Epidermal melanocyte (primary cell): Measurements from ENCODE around the gene MEIOSIN.

Experiments
- DNase-seq: peaks from one replicate; pipeline ENCODE4 v3.0.0; 2011; ENCODE audit warnings: low spot score; ENCODE audit not compliant: insufficient read length

MEIOSIN gene

GRCh38 chr19:45764945-45765701 lies 31.9 kb downstream of the MEIOSIN start:
- no peak for DNase-seq

- no peak for DNase-seq
Measured at GRCh38 chr19:45765702-45766295, 32.6 kb downstream of the MEIOSIN start.

- no peak for DNase-seq
Measured at GRCh38 chr19:45766296-45766868, 33.1 kb downstream of the MEIOSIN start.

GRCh38 chr19:45766869-45767346 lies 33.7 kb downstream of the MEIOSIN start:
- DNase-seq, result no peak

- no peak for DNase-seq
Measured at GRCh38 chr19:45767410-45767880, 34.2 kb downstream of the MEIOSIN start.

GRCh38 chr19:45767881-45768654 lies 34.8 kb downstream of the MEIOSIN start:
- no peak for DNase-seq

- DNase-seq, result no peak
Measured at GRCh38 chr19:45768655-45768983, 35.4 kb downstream of the MEIOSIN start.

GRCh38 chr19:45768984-45769782 lies 35.9 kb downstream of the MEIOSIN start, which contains the start of gene SIX5:
TSS of gene SIX5 (minus strand) at chr19:45769252. CDS start at chr19:45768844, 408 bp downstream.
- peak; percentile 96 for DNase-seq

GRCh38 chr19:45769821-45770191 lies 36.6 kb downstream of the MEIOSIN start:
- no peak for DNase-seq

GRCh38 chr19:45770192-45771101 lies 37.2 kb downstream of the MEIOSIN start:
- peak; percentile 99 for DNase-seq

GRCh38 chr19:45771311-45771933 lies 38.2 kb downstream of the MEIOSIN start:
- no peak for DNase-seq

- DNase-seq, result no peak
Measured at GRCh38 chr19:45772130-45772840, 39.0 kb downstream of the MEIOSIN start.

GRCh38 chr19:45772912-45773311 lies 39.7 kb downstream of the MEIOSIN start:
- no peak for DNase-seq

- DNase-seq, result no peak
Measured at GRCh38 chr19:45773384-45773783, 40.1 kb downstream of the MEIOSIN start.

GRCh38 chr19:45774765-45775164 lies 41.5 kb downstream of the MEIOSIN start:
- DNase-seq, result no peak

- DNase-seq, result no peak
Measured at GRCh38 chr19:45777395-45777961, 44.2 kb downstream of the MEIOSIN start.

GRCh38 chr19:45778010-45778661 lies 44.9 kb downstream of the MEIOSIN start:
- DNase-seq, result no peak
